Measurements from ENCODE around the gene KRT1. TPM values are rescaled to one million over a fixed set of nuclear protein-coding genes. Genes with fewer than 3 reads are reported as not detected.

Gene KRT1
- total and polyA plus RNA-seq, 8 donors: 0.17 to 0.41 TPM; not detected in 6

GRCh38 chr12:52645120-52645761, 35.0 kb downstream of the KRT1 start:
- no peaks in the 10 kb centered on the region for H3K27me3 ChIP-seq
- H3K9me3 ChIP-seq: no peaks in the 10 kb centered on the region
- H3K4me1 ChIP-seq: no peaks in the 10 kb centered on the region
- no peak overlapping the region for H3K4me3 ChIP-seq
- WGBS, 2 donors: 62 to 73% methylated on average over 7 of the region's 7 CpGs
- no peak for DNase-seq
- no peak overlapping the region for H3K27ac ChIP-seq
- intact Hi-C loops (cut with DNase I): no loop called here
- no peak for FAIRE-seq
- no peaks in the 10 kb centered on the region for H3K36me3 ChIP-seq
- TF ChIP-seq, protein P1, sequence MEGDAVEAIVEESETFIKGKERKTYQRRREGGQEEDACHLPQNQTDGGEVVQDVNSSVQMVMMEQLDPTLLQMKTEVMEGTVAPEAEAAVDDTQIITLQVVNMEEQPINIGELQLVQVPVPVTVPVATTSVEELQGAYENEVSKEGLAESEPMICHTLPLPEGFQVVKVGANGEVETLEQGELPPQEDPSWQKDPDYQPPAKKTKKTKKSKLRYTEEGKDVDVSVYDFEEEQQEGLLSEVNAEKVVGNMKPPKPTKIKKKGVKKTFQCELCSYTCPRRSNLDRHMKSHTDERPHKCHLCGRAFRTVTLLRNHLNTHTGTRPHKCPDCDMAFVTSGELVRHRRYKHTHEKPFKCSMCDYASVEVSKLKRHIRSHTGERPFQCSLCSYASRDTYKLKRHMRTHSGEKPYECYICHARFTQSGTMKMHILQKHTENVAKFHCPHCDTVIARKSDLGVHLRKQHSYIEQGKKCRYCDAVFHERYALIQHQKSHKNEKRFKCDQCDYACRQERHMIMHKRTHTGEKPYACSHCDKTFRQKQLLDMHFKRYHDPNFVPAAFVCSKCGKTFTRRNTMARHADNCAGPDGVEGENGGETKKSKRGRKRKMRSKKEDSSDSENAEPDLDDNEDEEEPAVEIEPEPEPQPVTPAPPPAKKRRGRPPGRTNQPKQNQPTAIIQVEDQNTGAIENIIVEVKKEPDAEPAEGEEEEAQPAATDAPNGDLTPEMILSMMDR (IDR thresholded peaks at IDR 0.05): no peak
- ATAC-seq: no peak

GRCh38 chr12:52644078-52644415, 36.2 kb downstream of the KRT1 start:
- TF ChIP-seq, protein P1 (IDR thresholded peaks at IDR 0.05): no peak
- DNase-seq: no peak

GRCh38 chr12:52643233-52644077, 36.8 kb downstream of the KRT1 start:
- Histone ChIP-seq H3K4me3 (no peak overlapping the region), H3K4me1 (no peaks in the 10 kb centered on the region), H3K27ac (no peak overlapping the region), H3K27me3 (no peaks in the 10 kb centered on the region), H3K9me3 (no peaks in the 10 kb centered on the region), H3K36me3 (no peaks in the 10 kb centered on the region)
- no peak for ATAC-seq
- no peak for DNase-seq
- TF ChIP-seq, protein P1 (IDR thresholded peaks at IDR 0.05): no peak
- intact Hi-C loops (cut with DNase I): no loop called here
- WGBS, 2 donors: 74 to 77% methylated on average over 10 of the region's 10 CpGs
- no peak for FAIRE-seq

More at GRCh38 chr12:52644078-52644415, 36.2 kb downstream of the KRT1 start:
- ATAC-seq (no peak), FAIRE-seq (no peak)
- intact Hi-C loops (cut with DNase I): no loop called here
- Histone ChIP-seq H3K9me3 (no peaks in the 10 kb centered on the region), H3K27me3 (no peaks in the 10 kb centered on the region), H3K4me3 (no peak overlapping the region), H3K27ac (no peak overlapping the region), H3K4me1 (no peaks in the 10 kb centered on the region), H3K36me3 (no peaks in the 10 kb centered on the region)
- 64 to 74% methylated on average over 6 of the region's 6 CpGs for WGBS, 2 donors

DNA sequence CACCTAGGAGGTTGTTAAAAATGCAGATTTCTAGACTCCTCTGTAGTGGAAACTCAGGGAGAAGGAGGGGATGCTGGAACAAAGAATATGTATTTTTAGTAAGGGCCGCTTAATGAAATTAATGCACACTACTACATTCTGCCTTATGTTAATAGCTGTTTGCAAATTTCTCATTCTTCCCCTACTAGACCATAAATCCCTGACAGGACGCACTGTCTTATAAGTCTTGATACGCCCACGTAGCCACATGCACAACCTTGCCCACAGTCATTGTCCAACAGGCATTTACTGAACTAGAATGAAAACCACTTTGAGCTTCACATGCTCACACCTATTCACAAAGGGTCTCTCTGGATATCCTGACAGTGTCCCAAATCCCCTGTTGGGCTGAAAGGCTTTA, 38.7 kb downstream of the KRT1 start:
- WGBS, 2 donors: 67 to 68% methylated on average over 4 of the region's 4 CpGs
- TF ChIP-seq, protein P1 (IDR thresholded peaks at IDR 0.05): no peak
- no peak for FAIRE-seq
- no peak overlapping the region for H3K4me3 ChIP-seq
- DNase-seq: no peak
- no peaks in the 10 kb centered on the region for H3K36me3 ChIP-seq
- H3K9me3 ChIP-seq: no peaks in the 10 kb centered on the region
- intact Hi-C loops (cut with DNase I): no loop called here
- H3K27me3 ChIP-seq: no peaks in the 10 kb centered on the region
- H3K4me1 ChIP-seq: no peaks in the 10 kb centered on the region
- no peak overlapping the region for H3K27ac ChIP-seq
- ATAC-seq: no peak

DNA sequence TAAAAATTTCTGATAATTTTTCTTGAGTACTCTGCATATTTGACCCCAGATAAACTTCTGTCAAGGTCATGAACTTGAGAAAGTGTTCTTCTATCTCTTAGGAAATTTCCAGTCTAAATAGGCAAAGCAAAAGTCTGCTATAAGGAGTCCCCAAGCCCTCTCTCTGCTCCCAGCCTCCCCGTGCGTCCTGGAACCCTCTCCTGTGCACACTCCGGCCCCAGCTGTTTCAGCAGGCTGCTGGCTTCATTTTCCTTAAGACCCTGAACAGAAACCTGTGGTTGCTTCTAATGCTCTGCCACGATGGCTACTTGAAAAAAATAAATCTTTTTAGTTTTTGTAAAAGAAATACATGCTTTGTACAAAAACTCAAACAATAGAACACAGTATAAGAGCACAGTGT, 42.9 kb downstream of the KRT1 start:
- H3K9me3 ChIP-seq: no peaks in the 10 kb centered on the region
- no peaks in the 10 kb centered on the region for H3K4me1 ChIP-seq
- ATAC-seq (no peak), DNase-seq (no peak), FAIRE-seq (no peak)
- WGBS, 2 donors: 73 to 82% methylated on average over 4 of the region's 4 CpGs
- TF ChIP-seq, protein P1 (IDR thresholded peaks at IDR 0.05): no peak
- H3K27me3 ChIP-seq: no peaks in the 10 kb centered on the region
- no peaks in the 10 kb centered on the region for H3K36me3 ChIP-seq
- no peak overlapping the region for H3K4me3 ChIP-seq
- intact Hi-C loops (cut with DNase I): no loop called here
- H3K27ac ChIP-seq: no peak overlapping the region

All from pancreas (tissue), 10 donors.